GM19328 (cell line): Measurements from ENCODE around the gene CTCF.

ENCODE experiments used
- ATAC-seq: cut with Tn5 transposase; IDR thresholded peaks from one replicate; pipeline ENCODE4 v1.9.1; 2021; ENCODE audit warnings: mild to moderate bottlenecking, moderate library complexity; ENCODE audit not compliant: unreplicated experiment

The CTCF gene

GRCh38 chr16:67676939-67677338, 114.6 kb downstream of the CTCF start:
- no peak for ATAC-seq

- no peak for ATAC-seq
Measured at GRCh38 chr16:67677712-67678111, 115.4 kb downstream of the CTCF start.

- no peak for ATAC-seq
Measured at GRCh38 chr16:67678354-67679023, 116.2 kb downstream of the CTCF start.

GRCh38 chr16:67679935-67680897, 117.9 kb downstream of the CTCF start:
- ATAC-seq, result no peak

GRCh38 chr16:67683767-67684166, 121.4 kb downstream of the CTCF start:
- no peak for ATAC-seq

- no peak for ATAC-seq
Measured at GRCh38 chr16:67685388-67686112, 123.2 kb downstream of the CTCF start.
